MM.1S (cell line): Measurements from ENCODE around the gene AAR2.

Experiments
- EZH2 ChIP-seq: fragments of 300-600 bp; sonication (generic); optimal IDR thresholded peaks from 2 replicates; pipeline ENCODE3; 2017; ENCODE audit warnings: low read depth, mild to moderate bottlenecking, antibody characterized with exemption, low read length, mixed read lengths
- EZH2phosphoT487 ChIP-seq: fragments of 300-600 bp; sonication (generic); IDR thresholded peaks from 2 replicates; pipeline ENCODE4 v1.6.1; 2018; ENCODE audit warnings: antibody characterized with exemption, low read length
- TF ChIP-seq, protein P1 (sequence below): fragments of 300-600 bp; sonication (generic); IDR thresholded peaks from 2 replicates; pipeline ENCODE4 v1.5.1; 2016; ENCODE audit warnings: antibody characterized with exemption, low read length, mixed read lengths

DNA sequence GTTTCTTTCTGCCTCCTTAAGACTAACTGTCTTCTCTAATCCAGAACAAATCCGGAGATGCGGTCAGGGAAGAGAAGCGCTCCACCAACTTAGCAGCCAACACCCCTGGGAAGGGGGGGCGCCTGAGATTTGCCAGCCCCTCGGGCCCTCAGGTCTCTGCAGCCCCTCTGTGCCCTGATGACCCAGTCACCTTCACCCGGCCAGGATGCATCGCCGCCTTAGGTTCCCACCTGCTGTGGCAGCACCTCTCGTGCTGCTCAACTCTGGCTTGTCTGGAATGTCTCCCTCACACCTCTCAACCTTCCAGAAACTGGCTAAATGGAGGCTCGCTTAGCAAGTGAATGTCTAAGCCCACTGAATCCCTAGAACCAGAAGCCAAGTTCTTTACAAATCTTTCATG is 28.0 kb upstream of the AAR2 start:
- TF ChIP-seq, protein P1, sequence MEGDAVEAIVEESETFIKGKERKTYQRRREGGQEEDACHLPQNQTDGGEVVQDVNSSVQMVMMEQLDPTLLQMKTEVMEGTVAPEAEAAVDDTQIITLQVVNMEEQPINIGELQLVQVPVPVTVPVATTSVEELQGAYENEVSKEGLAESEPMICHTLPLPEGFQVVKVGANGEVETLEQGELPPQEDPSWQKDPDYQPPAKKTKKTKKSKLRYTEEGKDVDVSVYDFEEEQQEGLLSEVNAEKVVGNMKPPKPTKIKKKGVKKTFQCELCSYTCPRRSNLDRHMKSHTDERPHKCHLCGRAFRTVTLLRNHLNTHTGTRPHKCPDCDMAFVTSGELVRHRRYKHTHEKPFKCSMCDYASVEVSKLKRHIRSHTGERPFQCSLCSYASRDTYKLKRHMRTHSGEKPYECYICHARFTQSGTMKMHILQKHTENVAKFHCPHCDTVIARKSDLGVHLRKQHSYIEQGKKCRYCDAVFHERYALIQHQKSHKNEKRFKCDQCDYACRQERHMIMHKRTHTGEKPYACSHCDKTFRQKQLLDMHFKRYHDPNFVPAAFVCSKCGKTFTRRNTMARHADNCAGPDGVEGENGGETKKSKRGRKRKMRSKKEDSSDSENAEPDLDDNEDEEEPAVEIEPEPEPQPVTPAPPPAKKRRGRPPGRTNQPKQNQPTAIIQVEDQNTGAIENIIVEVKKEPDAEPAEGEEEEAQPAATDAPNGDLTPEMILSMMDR, result no peak
- TF ChIP-seq EZH2phosphoT487 (no peak), EZH2 (no peak)
